Cerebellar nuclear complex (tissue), 1 donor: Measurements from ENCODE around the gene IFITM5.
"Not testable (repeated sequence)": the region's sequence is repeated elsewhere in the genome, so short reads cannot be mapped to it uniquely, and the experiment has no call there.

Experiments
- DNase-seq, 2 experiments: peaks; one replicate each; lab custom pipeline; 2025; lab: John Stamatoyannopoulos, UW

IFITM5 gene

DNA sequence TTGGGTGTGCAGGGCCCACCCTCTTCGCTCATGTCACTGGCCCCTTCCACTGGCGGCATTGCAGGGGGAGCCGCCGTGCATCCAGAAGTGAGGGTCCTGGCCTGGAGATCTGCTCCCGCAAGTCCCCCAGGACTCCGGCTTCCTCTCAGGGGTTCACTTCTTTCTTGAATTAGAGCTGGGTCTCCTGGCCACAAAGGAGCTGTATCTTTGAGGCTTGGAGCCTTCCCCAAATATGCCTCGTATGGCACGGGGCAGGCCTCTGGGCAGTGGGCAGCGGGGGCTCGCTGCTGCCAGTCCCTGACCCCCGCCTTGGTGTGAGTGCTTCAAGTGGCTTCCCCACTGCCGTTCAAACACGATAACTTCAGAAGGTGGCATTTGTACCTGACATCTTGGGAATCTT is 28.7 kb upstream of the IFITM5 start:
- DNase-seq, result no peak

DNA sequence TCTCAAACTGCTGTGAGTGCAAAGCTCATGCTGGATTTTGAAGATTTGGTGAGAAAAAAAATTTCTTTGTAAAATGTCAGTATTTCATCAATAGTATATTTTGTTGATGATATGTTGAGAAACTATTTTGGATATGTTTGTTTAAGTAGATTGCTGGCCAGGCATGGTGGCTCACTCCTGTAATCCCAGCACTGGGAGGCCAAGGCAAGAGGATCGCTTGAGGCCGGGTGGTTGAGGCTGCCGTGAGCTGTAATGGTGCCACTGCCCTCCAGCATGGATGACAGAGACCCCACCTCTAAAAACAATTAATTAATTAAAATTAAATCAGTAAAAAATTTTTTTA is 28.2 kb upstream of the IFITM5 start:
- DNase-seq, result no peak

DNA sequence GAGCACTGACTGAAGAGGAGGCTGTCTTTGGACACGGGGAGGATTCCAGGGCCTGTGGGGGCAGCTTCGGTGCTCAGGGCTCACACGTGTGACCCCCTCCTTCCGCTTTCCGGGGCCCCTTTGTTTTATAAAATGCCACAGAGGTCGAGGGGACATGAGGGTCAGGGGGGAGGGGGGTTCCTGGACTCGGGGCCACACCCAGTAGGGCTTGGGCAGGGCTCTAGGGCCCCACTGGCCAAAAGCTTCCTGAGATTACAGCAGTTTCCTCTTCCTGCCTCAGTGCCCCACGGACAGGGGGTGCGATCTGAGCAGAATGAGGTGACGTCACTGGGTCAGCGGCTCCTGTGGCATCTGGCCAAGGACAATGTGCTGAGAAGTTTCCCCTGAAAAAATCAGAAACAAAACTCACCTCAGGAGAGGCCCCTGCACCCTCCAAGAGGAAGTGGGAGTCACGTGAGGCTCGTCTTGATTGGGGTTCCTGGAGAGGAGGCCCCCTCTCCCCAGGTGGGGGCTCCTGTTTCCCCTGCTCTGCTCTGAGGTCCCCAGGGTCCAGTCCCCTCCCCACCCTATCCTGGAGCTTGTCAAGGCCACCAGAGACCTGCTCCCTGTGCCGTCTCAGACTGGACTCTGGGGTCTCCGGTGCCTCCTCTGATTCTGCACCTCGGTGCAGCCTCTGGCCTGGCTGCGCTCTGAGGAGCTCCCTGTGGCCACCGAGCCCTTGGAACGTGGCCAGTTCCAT is 27.7 kb upstream of the IFITM5 start:
- no peak for DNase-seq

DNA sequence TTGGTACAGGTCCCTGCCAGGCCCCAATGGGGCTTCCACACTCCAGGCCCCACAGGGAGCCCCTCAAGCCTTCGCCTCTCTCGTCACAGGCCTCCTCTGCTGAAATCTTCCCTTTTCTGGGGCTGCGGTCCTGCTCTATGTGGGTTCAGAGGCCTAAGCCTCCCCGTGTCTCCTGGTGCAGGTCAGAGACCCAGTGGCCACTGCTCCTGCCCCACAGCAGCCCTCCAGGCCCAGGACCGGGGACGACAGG is 27.2 kb upstream of the IFITM5 start:
- DNase-seq, result no peak

DNA sequence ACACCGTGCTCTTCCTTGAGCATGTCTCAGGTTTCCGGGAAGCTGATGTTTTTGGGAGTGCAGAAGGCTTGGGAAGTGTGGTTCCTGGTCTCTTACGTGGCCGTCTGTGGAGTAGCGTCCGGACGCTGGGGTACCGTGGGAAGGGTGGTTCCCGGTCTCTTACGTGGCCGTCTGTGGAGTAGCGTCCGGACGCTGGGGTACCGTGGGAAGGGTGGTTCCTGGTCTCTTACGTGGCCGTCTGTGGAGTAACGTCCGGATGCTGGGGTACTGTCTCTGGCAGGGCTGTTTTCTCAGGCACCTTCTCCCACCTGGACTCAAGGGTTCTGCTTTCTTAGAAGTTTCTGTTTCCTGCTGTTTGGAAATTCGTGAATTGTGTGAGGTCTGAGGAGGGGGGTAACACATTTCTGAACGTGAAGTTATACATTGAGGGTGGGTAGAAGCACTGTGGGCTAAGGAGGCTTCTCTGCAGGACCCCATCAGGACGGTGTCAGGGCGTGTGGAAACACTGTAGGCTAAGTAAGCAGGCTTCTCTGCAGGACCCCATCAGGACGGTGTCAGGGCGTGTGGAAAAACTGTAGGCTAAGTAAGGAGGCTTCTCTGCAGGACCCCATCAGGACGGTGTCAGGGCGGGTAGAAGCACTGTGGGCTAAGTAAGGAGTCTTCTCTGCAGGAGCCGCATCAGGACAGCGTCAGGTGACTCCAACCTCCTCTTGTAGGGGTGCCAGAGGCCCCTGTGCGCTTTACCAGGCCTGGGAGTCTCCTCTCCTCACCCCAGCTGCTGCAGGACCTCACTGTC is 26.7 kb upstream of the IFITM5 start:
- DNase-seq, result no peak

DNA sequence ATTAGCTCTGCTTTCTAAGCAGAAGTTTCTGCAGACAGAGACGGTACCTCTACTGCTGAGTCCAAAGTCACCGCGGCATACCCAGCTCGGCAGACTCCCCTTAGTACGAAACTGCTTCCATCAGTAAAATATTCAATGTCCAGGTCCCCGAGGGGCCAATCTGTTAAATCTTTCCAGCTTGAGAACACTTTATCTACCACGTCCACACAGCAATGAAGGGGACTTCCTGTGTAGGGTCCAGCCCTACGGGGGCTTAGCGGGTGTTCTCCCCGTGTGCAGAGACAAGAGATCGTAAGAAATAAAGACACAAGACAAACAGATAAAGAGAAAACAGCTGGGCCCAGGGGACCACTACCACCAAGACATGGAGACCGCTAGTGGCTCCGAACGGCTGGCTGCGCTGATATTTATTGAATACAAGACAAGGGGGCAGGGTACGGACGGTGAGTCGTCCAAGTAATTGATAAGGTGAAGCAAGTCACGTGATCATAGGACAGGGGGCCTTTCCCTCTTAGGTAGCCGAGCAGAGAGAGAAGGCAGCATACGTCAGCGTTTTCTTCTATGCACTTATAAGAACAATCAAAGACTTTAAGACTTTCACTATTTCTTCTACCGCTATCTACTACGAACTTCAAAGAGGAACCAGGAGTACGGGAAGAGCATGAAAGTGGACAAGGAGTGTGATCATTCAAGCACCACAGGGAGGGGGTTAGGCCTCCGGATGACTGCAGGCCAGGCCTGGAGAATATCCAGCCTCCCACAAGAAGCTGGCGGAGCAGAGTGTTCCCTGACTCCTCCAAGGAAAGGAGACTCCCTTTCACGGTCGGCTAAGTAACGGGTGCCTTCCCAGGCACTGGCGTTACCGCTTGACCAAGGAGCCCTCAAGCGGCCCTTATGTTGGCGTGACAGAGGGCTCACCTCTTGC is 25.5 kb upstream of the IFITM5 start:
- DNase-seq, result not testable (repeated sequence)

DNA sequence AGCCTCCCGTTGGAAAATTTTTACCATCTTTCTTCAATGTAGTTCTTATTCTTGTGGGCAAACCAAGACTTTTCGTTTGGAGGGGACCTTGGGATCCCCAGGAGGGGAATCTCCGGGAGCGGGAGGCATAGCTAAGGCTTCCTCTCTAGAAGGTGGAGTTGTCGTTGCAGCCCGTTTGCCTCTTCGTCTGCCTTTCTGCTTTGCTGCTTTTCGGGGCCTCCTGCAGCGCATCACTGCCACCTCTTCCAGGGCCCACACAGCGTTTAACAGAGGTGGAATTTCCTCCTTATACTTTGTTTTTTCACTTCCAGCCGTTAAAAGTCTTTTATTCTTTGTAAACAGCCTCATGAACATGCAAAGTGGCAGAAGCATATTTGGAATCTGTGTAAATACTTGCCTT is 24.8 kb upstream of the IFITM5 start:
- no peak for DNase-seq

DNA sequence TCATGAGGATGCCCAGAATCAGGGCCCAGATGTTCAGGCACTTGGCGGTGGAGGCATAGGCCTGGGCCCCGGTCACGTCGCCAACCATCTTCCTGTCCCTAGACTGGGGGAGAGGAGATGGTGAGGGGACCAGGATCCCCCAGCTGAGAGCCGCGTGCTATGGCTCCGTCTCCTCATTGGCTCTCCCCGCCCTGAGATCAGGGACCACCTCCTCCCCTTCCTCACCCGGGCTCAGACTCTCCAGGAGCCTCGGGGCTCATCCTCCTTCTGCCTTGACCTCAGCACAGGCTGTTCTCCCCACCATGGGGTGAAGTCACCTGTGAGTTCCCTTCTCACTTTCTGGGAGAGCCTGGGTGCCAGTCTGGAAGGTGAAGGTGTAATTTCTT is 20.6 kb upstream of the IFITM5 start:
- not testable (repeated sequence) for DNase-seq

DNA sequence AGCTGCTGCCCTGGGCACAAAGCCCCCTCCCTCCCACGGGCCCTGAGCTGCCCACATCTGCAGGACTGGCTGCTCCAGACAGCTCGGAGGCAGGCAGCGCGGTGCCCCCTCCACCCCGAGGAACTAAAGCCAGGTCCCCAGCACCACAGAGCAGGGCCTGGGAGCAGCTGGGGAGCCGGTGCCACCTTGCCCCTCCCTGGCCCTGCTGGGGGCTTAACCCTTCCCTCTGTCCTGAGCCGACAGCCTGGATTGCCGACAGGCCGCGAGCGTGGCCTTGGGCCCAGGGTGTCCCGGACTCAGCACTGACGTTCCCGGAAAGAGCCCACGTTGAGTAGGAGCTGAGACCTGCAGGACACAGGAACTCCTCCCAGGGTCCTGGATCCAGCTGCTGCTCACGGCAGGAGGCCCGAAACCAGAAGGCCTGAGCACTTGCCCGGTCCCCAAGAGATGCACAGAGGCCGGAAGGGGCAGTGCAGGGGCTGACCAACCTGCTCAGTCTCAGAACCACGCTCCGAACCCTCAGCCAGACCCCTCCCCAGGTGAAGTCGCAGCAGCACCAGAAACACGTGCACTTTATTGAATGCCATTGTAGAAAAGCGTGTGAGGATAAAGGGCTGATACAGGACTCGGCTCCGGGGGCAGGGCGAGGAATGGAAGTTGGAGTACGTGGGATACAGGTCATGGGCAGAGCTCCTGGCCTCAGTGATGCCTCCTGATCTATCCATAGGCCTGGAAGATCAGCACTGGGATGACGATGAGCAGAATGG is 20.0 kb upstream of the IFITM5 start:
- not testable (repeated sequence) for DNase-seq

DNA sequence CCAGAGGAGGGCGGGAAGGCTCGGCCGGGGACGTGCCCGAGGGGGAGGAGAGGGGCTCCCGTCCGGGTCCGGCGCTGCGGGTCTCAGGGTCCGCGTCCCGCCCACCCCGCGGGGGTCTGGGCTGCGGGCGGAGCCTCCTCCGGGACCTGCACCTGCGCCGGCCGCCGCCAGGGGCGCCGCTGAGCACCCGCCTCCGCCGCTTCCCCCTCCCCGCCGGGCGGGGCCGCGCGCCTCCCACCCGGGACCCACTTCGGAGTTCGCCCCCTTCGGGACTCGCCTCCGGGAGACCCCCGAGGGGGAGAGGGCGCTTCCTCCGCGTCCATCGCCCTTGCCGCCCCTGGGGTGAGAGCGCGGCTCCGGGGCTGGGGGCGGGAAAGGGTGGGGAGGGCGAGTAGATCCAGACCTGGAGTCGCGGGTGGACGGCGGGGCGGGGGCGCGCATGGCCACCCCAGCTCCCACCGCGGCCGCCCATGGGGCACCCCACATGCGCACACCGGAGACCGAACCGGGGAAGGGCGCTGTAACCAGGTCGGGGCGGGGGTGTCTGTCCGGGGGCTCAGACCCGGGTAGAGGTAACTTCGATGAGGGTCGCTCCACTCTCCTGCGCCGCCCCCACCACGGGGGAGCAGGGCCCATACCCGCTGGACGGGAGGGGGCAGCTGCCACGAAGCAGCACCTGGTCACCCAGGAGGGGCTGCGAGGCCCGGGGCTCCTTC is 19.2 kb upstream of the IFITM5 start:
- not testable (repeated sequence) for DNase-seq

DNA sequence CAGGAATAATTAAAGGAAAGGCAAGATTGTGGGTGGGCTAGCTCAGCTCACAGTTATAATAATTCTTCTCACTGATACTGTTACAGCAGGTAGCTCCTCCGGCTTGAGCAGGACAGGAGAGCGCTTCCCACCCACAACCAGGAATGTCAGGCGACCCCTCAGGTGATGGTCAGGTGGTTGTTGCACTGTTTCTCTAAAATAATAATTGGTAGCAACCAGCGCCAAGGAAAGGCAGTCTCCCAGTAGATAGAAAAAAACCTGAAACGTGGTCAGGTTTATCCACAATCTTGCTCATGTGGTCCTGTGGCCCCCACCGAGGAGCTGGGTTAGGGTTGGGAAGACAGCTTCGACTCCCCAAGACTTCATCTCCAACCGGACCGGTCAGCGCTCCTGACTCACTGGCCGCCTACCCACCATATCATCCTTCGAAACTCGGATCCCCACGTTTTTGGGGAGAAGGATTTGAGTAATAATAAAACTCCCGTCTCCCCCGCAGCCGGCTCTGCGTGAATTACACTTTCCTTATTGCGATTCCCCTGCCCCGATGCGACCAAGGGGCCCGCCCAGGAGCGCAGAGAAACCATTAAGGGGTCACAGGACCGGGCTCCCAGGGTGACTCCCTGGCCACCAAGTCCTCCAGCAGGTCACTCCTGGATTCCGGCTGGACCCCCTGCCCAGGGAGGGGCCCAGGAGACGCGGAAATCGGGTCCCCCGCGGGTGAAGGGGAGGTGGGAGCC is 18.5 kb upstream of the IFITM5 start:
- not testable (repeated sequence) for DNase-seq

DNA sequence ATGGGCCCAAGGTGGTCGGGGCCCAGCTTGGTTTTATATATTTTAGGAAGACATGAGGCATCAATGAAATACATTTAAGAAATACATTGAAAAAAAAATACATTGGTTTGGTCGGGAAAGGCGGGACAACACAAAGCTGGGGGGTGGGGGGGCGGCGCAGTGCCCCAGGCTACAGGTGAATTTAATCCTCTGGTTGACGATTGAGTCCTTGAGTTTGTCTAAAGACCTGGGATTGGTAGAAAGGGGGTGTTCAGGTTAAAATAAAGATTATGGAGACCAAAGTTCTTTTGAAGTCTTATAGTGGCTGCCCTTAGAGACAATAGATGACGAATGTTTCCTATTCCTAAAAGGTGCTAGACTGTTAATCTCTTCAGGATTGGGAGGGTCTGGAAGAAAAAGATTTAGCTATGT is 17.6 kb upstream of the IFITM5 start:
- no peak for DNase-seq

DNA sequence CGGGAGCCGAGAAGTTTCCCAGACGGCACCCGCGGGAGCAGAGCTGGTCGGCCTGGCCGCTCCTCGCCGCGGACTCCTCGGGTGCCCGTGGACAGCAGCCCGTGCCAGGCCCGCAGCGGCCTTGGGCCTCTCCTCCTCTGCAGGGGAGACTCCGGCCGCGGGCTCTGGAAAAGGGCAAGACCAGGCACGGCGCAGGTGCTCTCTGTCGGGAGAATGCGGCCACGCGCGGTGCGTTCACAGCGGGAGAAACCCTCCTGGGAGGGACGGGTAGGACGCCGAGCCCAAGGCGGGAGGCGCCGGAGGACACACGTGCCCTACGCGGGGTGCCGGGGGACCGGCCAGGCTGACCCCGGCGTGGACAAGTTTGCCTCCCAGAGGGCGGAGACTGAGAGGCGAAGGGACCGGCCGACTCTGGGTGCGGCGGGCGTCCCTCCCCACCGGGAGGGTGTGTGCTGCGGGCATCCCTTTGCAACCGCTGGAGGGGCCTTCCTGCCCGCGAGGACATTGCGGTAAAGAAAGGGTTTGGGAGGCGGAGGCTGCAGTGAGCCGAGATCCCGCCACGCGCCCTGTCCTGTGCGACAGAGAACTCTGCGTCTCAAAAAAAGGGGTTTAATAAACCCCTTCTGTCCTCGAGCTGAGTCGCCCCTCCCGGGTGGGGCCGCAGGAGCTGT is 16.8 kb upstream of the IFITM5 start:
- DNase-seq, result no peak

DNA sequence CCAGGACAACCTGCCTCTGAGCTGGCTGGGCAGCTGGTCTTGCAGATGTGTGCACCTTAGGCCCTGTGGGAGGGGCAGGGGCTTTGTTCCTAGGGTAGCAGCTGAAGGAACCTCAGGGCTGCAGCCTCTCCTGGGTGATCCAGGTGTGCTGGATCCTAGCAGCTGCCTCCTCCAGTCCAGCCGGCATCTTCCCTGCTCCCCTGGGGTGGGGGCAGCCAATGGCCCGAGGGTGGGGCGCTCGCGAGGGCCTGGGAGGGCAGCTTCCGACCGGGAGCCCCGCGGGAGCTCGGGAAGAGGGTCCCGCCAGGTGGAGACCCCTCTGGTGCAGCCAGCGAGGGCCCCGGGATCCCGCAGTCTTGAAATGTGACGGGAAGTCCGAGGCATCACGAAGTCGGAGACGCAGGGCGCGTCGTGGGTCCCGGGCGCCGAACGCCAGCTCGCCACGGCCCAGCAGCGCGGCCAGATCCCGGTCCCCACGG is 16.2 kb upstream of the IFITM5 start:
- no peak for DNase-seq

DNA sequence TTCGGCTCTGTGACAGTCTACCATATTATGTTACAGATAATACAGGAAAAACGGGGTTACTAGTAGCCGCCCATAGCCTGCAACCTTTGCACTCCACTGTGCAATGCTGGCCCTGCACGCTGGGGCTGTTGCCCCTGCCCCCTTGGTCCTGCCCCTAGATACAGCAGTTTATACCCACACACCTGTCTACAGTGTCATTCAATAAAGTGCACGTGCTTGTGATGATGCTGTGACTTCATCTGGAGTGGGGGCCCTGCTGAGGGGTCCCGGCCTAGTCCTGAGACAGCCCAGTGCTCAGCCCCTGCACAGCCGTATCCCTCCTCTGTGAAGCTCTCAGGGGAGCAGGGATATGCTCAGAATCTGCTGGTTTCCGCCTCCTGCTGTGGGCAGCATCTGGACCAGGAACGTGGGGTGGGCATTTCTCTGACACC is 15.7 kb upstream of the IFITM5 start:
- DNase-seq, result no peak

DNA sequence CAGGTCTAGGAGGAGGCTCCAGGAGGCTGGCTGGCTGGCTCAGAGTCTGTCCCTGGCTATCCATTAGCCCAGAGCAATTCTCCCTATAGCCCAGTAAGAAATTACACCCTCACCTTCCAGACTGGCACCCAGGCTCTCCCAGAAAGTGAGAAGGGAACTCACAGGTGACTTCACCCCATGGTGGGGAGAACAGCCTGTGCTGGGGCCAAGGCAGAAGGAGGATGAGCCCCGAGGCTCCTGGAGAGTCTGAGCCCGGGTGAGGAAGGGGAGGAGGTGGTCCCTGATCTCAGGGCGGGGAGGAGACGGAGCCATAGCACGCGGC is 15.2 kb upstream of the IFITM5 start:
- not testable (repeated sequence) for DNase-seq

DNA sequence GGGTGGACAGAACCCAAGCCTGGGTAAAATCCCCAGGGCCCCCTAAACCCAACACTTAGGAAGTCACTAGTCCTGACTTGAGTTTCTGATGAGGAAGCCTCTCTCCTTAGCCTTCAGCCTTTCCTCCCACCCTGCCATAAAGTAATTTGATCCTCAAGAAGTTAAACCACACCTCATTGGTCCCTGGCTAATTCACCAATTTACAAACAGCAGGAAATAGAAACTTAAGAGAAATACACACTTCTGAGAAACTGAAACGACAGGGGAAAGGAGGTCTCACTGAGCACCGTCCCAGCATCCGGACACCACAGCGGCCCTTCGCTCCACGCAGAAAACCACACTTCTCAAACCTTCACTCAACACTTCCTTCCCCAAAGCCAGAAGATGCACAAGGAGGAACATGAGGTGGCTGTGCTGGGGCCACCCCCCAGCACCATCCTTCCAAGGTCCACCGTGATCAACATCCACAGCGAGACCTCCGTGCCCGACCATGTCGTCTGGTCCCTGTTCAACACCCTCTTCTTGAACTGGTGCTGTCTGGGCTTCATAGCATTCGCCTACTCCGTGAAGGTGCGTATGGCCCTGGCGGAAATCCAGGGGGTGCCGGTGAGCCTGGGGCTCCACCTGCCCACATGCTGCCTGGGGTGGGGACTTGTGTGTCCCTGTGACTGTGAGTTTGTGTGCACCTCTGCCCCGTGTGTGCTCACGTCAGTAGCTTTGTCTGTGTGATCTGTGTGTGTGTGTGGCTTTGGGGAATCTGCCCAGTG is 14.6 kb upstream of the IFITM5 start, which contains the start of gene IFITM1:
TSS of gene IFITM1 (plus strand) at position 254 of the 767 bp plus-strand sequence. CDS start at position 385, 131 bp downstream.
- DNase-seq, result no peak

DNA sequence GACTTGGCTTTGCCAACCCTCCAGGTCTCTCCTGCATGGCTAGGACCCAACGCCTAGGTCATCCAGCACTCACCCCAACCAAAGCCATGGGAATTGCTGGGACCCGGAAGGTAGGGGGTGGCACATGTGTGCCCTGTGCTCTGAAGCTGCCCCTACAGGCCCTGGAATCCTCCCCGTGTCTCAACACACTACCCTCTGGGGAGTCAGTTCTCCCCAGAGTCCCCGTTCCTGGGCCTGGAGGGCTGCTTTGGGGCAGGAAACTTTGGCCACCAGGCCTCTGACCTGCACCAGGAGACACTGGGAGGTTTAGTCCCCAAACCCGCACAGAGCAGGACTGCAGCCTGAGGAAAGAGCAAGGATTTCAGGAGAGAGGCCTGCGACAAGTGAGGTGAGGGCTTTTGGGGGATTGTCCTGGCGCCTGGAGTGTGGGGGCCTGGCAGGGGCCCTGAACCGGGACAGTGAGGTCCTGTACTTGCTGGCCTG is 14.0 kb upstream of the IFITM5 start:
- DNase-seq, result no peak
